Measurements from ENCODE around the gene TAF3.

The TAF3 gene

DNA sequence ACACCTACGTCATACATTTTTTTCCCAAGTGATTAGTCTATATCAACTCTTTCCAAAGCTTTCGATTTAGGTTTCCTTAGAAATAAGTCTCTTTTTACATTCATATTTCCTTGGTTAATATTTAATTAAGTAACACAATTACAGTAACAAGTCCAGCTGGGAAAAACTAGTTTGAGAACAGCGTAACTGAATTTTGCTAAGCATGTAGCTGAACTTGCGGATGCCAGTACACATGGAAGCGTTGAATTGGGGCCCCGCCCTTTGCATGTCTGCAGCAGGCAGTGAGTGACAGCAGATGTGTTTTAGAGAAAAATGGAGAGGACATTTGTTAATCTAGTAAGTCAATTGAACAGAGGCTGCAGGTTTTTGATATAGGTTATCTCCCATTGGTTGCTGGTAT lies 72.5 kb downstream of the TAF3 start:
- H3K4me3 ChIP-seq (ENCODE audit: low read depth, low read length) = no peak overlapping the region
- H3K4me1 ChIP-seq = peaks cover 15% of the 10 kb centered on the region
- H3K27me3 ChIP-seq = no peaks in the 10 kb centered on the region
- H3K9me3 ChIP-seq = no peaks in the 10 kb centered on the region
- peak; percentile 17 for DNase-seq
- H3K36me3 ChIP-seq = no peaks in the 10 kb centered on the region
- TF ChIP-seq, protein P1, sequence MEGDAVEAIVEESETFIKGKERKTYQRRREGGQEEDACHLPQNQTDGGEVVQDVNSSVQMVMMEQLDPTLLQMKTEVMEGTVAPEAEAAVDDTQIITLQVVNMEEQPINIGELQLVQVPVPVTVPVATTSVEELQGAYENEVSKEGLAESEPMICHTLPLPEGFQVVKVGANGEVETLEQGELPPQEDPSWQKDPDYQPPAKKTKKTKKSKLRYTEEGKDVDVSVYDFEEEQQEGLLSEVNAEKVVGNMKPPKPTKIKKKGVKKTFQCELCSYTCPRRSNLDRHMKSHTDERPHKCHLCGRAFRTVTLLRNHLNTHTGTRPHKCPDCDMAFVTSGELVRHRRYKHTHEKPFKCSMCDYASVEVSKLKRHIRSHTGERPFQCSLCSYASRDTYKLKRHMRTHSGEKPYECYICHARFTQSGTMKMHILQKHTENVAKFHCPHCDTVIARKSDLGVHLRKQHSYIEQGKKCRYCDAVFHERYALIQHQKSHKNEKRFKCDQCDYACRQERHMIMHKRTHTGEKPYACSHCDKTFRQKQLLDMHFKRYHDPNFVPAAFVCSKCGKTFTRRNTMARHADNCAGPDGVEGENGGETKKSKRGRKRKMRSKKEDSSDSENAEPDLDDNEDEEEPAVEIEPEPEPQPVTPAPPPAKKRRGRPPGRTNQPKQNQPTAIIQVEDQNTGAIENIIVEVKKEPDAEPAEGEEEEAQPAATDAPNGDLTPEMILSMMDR (IDR thresholded peaks at IDR 0.05; ENCODE audit: low read depth, low read length) = no peak

DNA sequence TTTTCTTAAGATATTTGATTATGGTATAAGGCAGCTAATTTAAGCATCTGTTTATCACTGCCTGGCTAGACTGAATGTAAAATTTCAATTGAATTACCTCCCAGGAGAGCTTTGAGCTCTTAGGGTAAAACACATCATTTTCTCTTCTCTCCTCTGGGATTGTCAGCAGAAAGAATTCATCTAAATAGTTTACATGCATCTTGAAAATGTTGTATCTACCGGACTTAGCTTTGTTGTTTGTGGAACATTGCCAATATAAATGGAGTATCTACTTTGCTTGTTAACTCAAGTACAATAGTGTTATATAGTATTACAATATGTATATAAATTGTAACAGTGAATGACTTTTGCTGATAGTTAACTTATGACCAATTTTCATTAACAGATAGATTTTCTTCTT lies 73.3 kb downstream of the TAF3 start:
- no peak for DNase-seq
- Histone ChIP-seq H3K4me3 (ENCODE audit: low read depth, low read length) (no peak overlapping the region), H3K4me1 (peaks cover 15% of the 10 kb centered on the region), H3K9me3 (no peaks in the 10 kb centered on the region), H3K27me3 (no peaks in the 10 kb centered on the region), H3K36me3 (no peaks in the 10 kb centered on the region)
- TF ChIP-seq, protein P1 (IDR thresholded peaks at IDR 0.05; ENCODE audit: low read depth, low read length) = no peak

GRCh38 chr10:7892146-7892545 lies 73.8 kb downstream of the TAF3 start:
- Histone ChIP-seq H3K4me1 (peaks cover 15% of the 10 kb centered on the region), H3K27me3 (no peaks in the 10 kb centered on the region), H3K4me3 (ENCODE audit: low read depth, low read length) (no peak overlapping the region), H3K36me3 (no peaks in the 10 kb centered on the region), H3K9me3 (no peaks in the 10 kb centered on the region)
- TF ChIP-seq, protein P1 (IDR thresholded peaks at IDR 0.05; ENCODE audit: low read depth, low read length) = no peak
- no peak for DNase-seq

- Histone ChIP-seq H3K36me3 (no peaks in the 10 kb centered on the region), H3K9me3 (no peaks in the 10 kb centered on the region), H3K27me3 (no peaks in the 10 kb centered on the region), H3K4me1 (peaks cover 13% of the 10 kb centered on the region), H3K4me3 (ENCODE audit: low read depth, low read length) (no peak overlapping the region)
- TF ChIP-seq, protein P1 (IDR thresholded peaks at IDR 0.05; ENCODE audit: low read depth, low read length) = no peak
- DNase-seq = no peak
Measured at GRCh38 chr10:7895699-7896090, 77.4 kb downstream of the TAF3 start.

- Histone ChIP-seq H3K4me1 (peaks cover 13% of the 10 kb centered on the region), H3K4me3 (ENCODE audit: low read depth, low read length) (no peak overlapping the region), H3K27me3 (no peaks in the 10 kb centered on the region), H3K9me3 (no peaks in the 10 kb centered on the region), H3K36me3 (no peaks in the 10 kb centered on the region)
- no peak for DNase-seq
- TF ChIP-seq, protein P1 (IDR thresholded peaks at IDR 0.05; ENCODE audit: low read depth, low read length) = no peak
Measured at GRCh38 chr10:7896297-7896696, 78.0 kb downstream of the TAF3 start.

DNA sequence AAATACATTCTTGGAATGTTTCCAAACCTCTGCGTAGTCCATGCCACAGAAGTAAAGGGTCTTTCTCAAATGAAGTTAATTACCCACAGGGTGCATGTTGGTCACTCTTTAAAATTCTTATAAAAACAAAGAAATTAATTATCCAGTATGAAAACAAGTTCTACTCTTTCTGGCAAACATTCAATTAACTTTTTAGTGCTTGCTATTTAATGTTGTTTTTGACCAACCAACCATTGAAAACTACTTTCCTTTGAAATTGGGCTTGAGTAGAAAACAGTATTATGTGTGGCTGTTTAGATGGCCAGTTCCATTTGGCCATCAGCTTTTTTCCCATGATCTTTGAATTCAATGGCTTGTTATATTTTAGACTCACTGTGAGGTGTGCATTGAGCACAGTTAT lies 83.0 kb downstream of the TAF3 start:
- TF ChIP-seq, protein P1 (IDR thresholded peaks at IDR 0.05; ENCODE audit: low read depth, low read length) = no peak
- Histone ChIP-seq H3K9me3 (no peaks in the 10 kb centered on the region), H3K36me3 (no peaks in the 10 kb centered on the region), H3K27me3 (no peaks in the 10 kb centered on the region), H3K4me1 (peaks cover 4% of the 10 kb centered on the region), H3K4me3 (ENCODE audit: low read depth, low read length) (no peak overlapping the region)
- DNase-seq = no peak

All from BE2C (cell line).